NCI-H1694 (cell line): ENCODE measurements around the gene COASY.
"Not testable (repeated sequence)": the region's sequence is repeated elsewhere in the genome, so short reads cannot be mapped to it uniquely, and the experiment has no call there.

Experiments used
- DNase-seq: peaks from one replicate; lab custom pipeline; 2025; lab: John Stamatoyannopoulos, UW

COASY gene

DNA sequence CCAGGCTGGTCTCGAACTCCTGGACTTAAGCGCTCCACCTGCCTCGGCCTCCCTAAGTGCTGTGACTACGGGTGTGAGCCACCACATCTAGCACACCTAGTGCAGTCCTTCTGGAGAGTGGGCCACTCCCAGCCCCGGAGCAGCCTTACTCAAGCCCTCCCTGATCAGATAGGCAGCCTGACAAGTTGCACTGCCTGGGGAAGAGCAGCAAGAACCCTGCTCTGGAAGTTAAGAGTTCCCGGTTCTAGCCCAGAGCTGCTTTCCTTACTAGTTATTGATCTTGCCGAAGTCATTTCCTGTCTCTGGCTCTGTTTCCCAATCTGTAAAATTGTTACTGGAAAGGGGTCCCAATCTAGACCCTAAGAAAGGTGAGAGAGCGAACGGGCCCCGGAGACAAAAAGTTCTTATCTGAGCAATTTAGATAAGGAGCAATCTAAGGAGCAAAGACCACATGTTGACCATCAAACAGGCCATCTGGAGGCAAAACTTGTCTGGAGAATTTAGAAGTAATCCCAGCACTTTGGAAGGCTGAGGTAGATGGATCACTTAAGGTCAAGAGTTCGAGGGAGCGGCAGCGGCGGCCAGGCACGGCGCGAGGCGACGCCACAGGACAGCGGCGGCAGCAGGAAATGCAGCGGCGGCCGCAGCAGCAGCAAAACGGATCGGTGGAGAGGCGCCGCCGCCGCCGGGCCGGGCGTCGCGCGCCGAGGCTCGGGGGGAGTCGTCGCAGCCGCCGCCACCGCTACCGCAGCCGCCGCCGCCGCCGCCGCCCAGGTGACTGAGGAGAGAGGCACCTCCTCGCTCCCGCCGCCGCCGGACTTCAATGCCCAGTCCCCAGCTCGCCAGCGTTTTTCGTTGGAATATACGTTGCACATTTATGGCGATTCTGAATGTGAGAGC lies 30.2 kb upstream of the COASY start:
- DNase-seq = no peak

DNA sequence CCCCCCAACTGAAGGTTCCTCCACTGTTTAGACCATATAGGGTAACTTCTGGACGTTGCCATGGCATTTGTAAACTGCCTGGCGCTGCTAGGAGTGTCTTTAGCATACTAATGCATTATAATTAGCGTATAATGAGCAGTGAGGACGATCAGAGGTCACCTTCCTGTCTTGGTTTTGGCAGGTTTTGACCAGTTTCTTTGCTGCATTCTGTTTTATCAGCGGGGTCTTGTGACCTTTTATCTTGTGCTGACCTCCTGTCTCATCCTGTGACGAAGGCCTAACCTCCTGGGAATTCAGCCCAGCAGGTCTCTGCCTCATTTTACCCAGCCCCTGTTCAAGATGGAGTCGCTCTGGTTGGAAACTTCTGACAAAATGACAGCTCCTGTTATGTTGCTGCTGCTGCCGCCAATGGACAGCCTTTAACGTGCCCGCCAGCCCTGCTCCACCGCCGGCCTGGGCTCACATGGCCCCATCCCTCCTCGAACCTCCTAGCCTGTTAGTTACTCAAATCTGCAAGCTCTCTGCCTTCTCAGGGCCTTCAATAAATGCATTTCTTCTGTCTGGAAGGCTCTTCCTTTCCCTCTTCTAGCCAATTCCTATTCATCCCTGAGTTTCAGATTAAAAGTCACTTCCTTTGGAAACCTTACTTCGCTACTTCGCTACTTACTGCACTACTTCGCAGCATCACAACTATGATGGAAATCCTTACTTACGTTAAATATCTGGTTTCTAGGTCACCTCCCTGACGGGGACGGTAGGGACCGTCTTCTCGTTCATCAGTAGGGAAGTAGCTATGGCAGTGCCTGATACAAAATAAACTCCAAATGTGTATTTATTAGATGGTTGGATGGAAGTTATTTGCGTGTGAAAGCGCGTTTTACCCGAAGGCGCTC lies 26.5 kb upstream of the COASY start:
- no peak for DNase-seq

DNA sequence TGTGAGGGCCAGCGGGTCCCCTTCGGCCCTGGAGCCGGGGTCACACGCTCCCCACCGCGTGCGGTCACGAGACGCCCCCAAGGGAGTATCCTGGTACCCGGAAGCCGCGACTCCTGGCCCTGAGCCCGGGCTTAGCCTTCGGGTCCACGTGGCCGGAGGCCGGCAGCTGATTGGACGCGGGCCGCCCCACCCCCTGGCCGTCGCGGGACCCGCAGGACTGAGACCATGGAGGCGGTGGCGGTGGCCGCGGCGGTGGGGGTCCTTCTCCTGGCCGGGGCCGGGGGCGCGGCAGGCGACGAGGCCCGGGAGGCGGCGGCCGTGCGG lies 25.9 kb upstream of the COASY start, which contains the start of gene NAGLU:
Gene NAGLU, plus strand, starts transcription at position 194 of the 324 bp plus-strand sequence. Its CDS starts 32 bp downstream, at position 226.
- DNase-seq = peak; percentile 80

DNA sequence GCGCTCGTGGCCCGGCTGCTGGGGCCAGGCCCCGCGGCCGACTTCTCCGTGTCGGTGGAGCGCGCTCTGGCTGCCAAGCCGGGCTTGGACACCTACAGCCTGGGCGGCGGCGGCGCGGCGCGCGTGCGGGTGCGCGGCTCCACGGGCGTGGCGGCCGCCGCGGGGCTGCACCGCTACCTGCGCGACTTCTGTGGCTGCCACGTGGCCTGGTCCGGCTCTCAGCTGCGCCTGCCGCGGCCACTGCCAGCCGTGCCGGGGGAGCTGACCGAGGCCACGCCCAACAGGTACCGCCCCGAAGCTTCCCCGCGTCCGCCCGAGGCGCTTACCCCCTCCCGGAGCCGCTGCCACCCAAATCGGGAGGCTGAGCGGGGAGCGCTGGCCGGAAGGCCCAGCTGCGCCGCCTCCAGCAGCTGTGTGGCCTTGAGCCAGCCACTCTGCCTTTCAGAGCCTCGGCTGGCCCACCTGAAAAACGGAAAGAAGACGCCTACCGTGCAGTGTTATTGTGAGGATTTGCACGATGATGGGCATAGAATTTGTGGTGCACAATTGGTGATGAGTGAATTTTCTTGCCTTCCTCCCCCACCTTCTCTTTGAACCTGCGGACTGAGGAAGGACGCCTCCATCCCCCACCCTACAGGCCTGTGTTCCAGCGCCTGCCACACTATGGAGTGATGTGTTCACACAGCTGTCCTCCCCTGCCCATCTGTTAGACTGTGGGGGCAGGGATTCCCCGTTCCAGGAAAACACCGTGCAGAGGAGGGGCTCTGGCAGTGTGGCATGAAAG lies 25.4 kb upstream of the COASY start:
- DNase-seq = peak; percentile 85

DNA sequence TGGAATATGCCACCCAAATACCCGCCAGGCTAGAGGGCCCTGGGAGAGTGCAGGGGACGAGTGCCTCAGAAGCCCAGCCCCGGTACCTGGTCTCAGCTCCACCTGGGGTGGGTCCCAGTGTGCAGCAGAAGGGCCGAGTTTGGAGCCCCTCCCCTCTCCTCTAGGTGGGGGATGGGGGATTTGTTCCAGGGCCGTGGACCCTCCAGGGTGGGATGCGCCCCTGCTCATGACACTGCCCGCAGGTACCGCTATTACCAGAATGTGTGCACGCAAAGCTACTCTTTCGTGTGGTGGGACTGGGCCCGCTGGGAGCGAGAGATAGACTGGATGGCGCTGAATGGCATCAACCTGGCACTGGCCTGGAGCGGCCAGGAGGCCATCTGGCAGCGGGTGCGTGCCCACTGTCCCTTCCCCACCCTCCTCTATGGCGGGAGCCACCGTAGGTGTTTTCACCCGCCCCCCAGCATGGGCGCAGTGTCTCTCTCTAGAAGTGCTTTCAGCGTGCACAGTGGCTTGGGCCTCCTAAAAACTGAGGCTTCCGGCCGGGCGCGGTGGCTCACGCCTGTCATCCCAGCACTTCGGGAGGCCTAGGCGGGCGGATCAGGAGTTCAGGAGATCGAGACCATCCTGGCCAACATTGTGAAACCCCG lies 24.7 kb upstream of the COASY start:
- no peak for DNase-seq

DNA sequence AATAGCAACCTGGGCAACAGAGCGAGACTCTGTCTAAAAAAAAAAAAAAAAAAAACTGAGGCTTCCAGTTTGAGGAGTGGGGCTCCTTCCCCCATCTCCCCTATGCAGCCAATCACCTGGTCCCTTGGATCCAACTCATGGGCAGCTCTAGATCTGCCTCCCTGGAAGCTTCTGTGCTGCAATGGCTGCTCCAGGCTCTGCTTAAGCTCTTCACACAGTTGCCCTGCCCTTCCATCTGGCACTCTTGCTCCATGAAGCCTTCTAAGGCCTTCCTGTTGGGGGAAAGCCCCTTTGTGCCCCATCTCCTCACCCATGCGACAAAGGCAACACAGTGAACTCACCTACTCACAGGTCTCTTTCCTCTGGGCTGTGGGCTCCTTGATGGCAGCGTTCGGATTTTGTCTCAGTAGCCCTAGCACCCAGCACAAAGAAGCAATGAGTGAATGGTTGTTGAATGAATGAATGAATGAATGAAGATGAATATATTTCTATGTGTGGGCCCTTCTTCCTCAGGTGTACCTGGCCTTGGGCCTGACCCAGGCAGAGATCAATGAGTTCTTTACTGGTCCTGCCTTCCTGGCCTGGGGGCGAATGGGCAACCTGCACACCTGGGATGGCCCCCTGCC lies 24.0 kb upstream of the COASY start:
- DNase-seq = no peak

DNA sequence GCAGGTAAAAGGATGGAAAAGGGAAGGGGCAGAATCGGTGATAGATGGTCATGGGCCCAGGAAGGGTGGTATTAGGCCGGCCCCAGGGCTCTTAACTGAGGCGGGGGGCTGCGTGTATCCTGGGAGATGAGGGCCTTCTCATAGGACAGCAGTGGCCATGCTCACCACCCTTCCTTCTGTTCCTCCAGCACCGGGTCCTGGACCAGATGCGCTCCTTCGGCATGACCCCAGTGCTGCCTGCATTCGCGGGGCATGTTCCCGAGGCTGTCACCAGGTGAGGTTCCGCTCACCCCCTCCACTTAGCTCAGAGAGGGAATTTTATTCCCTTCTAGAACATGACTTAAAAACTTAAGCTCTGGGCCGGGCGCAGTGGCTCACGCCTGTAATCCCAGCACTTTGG lies 23.5 kb upstream of the COASY start:
- DNase-seq = no peak

DNA sequence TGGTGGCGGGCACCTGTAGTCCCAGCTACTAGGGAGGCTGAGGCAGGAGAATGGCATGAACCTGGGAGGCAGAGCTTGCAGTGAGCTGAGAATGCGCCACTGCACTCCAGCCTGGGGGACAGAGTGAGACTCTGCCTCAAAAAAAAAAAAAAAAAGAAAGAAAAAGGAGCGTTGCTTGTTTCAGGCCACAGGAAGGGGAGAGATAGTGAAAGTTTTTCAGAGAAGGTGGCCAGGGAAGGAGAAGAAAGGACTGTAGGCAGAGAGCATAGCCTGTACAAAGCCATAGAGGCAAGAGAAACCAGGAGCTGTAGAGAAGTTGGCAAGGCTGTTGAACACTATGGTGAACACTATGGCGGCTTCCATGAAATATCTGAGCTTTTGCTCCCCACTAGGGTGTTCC lies 21.4 kb upstream of the COASY start:
- not testable (repeated sequence) for DNase-seq

DNA sequence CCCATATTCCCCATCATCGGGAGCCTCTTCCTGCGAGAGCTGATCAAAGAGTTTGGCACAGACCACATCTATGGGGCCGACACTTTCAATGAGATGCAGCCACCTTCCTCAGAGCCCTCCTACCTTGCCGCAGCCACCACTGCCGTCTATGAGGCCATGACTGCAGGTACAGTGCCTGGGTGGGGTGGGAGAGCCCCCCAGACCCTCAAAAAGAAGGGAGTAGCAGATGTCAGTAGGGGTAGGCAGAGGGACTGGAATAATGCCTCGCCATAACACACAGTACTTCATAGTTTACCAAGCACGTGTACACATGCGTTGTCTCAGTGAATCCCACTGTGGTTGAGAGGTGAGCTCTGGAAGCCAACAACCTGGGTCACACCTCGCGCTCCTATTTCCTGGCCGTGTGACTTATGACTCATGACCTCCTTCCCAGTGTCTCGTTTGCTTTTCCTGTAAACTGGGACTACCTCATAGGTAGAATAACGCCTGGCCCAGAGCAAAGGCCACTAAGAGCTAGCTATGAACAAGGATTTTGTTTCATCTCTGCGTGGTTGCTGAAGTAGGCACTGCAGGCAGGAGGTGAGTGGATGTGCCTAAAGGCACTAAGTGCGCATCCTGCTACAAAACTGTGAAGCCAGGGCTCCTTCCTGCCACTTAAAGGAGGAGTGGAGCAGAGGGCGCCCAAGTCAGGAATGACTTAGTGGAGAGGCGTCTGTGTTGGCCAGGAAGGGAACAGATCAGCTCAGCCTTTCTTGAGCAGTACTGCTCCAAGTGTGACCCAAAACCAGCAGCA lies 20.7 kb upstream of the COASY start:
- no peak for DNase-seq

DNA sequence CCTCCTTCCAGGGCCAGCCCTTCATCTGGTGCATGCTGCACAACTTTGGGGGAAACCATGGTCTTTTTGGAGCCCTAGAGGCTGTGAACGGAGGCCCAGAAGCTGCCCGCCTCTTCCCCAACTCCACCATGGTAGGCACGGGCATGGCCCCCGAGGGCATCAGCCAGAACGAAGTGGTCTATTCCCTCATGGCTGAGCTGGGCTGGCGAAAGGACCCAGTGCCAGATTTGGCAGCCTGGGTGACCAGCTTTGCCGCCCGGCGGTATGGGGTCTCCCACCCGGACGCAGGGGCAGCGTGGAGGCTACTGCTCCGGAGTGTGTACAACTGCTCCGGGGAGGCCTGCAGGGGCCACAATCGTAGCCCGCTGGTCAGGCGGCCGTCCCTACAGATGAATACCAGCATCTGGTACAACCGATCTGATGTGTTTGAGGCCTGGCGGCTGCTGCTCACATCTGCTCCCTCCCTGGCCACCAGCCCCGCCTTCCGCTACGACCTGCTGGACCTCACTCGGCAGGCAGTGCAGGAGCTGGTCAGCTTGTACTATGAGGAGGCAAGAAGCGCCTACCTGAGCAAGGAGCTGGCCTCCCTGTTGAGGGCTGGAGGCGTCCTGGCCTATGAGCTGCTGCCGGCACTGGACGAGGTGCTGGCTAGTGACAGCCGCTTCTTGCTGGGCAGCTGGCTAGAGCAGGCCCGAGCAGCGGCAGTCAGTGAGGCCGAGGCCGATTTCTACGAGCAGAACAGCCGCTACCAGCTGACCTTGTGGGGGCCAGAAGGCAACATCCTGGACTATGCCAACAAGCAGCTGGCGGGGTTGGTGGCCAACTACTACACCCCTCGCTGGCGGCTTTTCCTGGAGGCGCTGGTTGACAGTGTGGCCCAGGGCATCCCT lies 18.5 kb upstream of the COASY start:
- DNase-seq = no peak

DNA sequence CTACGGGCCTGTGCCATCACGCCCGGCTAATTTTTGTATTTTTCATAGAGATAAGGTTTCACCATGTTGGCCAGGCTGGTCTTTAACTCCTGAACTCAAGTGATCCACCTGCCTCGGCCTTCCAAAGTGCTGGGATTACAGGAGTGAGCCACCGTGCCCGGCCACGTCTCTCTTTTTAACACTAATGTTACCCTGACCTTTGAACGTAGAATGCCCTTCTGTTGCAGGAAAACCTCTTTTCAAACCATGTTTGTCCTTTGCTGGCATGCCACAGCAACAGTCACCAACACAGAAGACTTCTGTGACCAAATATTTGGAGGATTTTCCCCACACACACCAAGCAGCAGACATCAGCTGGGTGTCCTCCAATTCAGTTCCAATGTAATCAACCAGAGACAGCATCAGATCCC lies 17.1 kb upstream of the COASY start:
- no peak for DNase-seq

DNA sequence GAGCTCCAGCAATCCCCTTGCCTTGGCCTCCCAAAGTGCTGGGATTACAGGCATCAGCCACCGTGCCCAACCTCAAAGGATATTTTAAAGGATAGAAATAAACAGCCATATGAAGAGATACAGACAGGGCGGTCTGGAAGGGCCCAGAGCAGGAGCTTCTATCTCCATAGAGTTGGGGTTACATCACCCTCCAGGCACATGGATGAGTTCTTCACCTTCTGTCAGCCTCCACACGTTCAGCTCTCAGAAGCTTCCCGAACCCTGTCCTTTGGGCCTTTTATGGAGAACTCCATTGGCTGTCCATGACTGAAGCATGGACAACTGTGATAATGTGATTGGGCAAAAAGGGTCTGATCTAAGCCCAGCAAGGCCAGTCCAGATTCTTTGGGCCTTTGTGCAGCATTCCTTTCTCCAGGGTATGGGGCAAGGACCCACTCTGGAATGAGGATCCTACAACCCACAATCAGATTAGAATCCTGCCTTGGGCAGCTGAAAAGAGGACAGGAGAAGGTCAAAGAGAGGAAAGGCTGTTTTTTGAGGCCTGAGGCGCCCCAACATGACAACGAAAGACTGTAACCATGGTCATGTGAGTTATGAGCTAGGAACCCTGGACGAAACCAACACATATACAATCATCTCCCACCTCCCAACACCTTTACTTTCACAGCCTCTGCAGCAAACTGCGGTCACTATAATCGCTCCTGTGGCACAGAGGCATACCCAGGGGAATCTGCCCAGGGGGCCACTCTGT lies 16.0 kb upstream of the COASY start:
- not testable (repeated sequence) for DNase-seq

DNA sequence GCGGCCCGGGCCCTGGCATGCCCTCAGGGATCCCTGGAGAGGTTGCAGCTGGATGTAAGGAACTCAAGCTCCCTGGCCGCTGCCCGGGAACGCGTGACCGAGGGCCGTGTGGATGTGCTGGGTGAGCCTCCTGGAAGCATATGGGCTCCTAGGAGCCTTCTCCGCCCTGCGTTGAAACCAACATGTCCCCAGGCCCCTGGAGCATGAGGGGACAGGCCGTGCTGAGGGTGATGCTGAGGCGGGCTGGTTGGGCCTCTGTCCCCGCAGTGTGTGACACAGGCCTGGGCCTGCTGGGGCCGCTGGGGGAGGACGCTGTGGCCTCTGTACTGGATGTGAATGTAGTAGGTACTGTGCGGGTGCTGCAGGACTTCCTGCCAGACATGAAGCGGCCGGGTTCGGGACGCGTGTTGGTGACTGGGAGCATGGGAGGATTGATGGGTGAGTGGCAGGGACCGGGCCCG lies 14.9 kb upstream of the COASY start:
- no peak for DNase-seq

DNA sequence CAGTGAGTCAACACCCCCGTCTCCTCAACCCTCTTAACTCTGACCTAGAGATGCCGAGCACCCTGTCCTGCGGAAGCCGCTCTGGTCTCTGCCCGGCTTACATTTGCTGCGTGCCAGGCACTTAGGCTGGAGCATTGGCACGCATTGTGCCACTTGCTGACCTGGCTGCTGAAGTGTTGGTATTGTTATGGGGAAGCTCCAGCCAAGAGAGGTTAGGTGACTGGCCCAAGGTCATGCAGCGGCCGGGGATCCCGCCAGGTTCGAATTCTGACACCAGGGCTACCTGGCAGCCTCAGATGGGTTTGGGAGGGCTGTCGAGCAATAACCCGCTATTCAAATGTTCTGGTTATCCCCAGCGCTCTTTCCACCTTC lies 14.3 kb upstream of the COASY start:
- DNase-seq = no peak

DNA sequence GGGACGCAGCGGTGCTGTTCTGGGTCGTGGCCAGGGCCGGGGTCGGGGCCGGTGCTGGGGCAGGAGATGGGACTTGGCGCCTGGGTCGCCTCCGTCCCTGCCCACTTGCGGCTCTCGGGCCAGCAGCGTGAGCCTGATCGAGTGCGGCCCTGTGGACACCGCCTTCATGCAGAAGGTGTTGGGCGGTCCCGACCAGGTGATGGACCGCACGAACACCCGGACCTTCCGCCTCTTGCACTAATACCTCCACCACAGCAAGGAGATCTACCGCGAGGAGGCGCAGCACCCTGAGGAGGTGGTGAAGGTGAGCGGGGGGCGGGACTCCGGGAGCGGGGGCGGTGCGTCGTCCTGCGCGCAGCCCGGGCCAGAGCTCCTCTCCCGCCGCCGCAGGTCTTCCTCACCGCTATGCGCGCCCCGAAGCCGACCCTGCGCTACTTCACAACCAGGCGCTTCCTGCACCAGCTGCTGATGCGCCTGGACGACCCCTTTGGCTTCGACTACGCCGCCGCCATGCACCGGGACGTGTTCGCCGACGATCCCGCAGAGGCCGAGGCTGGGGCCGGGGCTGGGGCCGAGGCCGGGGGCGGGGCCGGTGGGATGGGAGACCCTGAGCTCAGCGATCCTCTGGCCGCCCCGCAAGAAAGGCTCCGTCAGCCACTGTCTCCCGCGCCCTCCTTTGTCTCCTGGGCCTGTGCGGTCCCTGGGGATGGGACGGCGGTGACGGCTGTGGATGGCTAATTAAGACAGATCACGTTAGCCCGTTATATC lies 13.7 kb upstream of the COASY start:
- no peak for DNase-seq

DNA sequence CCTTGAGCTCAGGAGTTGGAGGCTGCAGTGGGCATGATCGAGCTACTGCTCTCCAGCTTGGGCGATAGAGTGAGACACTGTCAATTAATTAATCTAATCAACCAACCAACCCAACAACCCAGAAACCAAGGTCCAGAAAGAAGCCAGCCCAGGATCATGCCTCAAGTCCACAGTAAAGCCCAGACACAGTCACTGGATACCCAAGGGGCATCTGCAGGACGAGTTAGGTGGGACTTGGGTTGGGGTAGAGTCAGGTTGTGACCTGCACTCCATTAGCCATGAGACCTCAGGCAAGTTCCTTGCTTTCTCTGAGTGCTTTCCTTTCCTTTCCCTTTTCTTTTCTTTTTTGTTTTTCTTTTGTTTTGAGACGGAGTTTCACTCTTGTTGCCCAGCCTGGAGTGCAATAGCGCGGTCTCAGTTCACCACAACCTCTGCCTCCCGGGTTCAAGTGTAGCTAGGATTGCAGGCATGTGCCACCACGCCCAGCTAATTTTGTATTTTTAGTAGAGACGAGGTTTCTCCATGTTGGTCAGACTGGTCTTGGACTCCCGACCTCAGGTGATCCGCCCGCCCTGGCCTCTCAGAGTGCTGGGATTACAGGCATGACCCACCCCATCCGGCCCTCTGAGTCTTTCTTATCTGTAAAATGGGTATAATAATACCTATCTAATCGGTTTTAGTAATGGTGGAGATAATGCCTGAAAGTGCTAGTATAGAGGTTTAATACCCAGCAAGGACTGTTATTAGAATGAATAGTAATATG lies 12.8 kb upstream of the COASY start:
- DNase-seq = no peak

DNA sequence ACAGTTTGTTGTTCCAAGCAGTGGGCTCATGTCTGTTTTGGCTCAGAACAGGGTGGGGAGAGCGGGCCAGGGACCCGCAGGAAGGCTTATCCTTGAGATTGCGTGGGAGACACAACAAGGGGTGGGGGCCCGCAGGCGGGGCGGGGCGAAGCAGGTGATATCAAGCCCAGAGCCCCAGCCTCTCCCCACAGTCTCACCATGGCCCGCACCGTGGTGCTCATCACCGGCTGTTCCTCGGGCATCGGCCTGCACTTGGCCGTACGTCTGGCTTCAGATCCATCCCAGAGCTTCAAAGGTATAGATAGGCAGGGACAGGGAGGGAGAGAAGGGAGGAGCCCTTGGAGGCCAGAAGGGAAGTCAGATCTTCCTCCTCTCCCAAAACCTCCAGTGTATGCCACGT lies 9.2 kb upstream of the COASY start, which contains the start of gene HSD17B1:
Gene HSD17B1, plus strand, starts transcription at position 188 of the 400 bp plus-strand sequence. Its CDS starts 11 bp downstream, at position 199.
- not testable (repeated sequence) for DNase-seq
